Breast epithelium (tissue), 3 donors: Measurements from ENCODE around the gene CPM.
"Not testable (repeated sequence)": the region's sequence is repeated elsewhere in the genome, so short reads cannot be mapped to it uniquely, and the experiment has no call there.

Experiments used
- CTCF ChIP-seq, 3 donors: fragments of 450-650 bp; IDR thresholded peaks; one replicate each; pipeline ENCODE4 v1.5.1; 2016 to 2017; ENCODE audit warnings: antibody characterized with exemption in 3 of 3, mild to moderate bottlenecking in 3 of 3, moderate library complexity in 3 of 3
- POLR2A ChIP-seq: fragments of 450-650 bp; IDR thresholded peaks from one replicate; pipeline ENCODE4 v1.6.1; 2016; ENCODE audit warnings: antibody characterized with exemption, mild to moderate bottlenecking, moderate library complexity
- POLR2AphosphoS5 ChIP-seq, 3 donors: sonication (generic); formaldehyde crosslinking; IDR thresholded peaks; one replicate each; pipeline ENCODE4 v1.6.1; 2017; ENCODE audit warnings: antibody characterized with exemption in 3 of 3

GRCh38 chr12:68863886-68864454, 69.0 kb downstream of the CPM start:
- TF ChIP-seq POLR2A; POLR2AphosphoS5 (IDR thresholded peaks at IDR 0.05): not testable (repeated sequence)
- TF ChIP-seq CTCF (IDR thresholded peaks at IDR 0.05): peak; percentile 15 to 66 (median 41)
